ENCODE measurements around the gene MMP10. TPM values are rescaled to one million over a fixed set of nuclear protein-coding genes. Genes with fewer than 3 reads are reported as not detected.

MMP10 gene
- total and polyA plus RNA-seq, 2 of the 8 experiments (the other 6 are each of a cell fraction or from before 2014, with no cell fraction given): 0.03 to 0.17 TPM

GRCh38 chr11:102751673-102752072 lies 28.8 kb downstream of the MMP10 start:
- H3K36me3 ChIP-seq (ENCODE audit: control insufficient read depth in 2 of 4, insufficient read depth in 4 of 4, low read length in 3 of 4): peaks cover 0 to 5% (median 0%) of the 10 kb centered on the region in 4 experiments; a peak in 3 of 8 replicates
- H3K79me1 ChIP-seq (ENCODE audit: low read depth, low read length): no peaks in the 10 kb centered on the region
- no peak overlapping the region for H3K18ac ChIP-seq (ENCODE audit: extremely low read depth, low read length)
- no peak overlapping the region for H2BK5ac ChIP-seq (ENCODE audit: low read depth, low read length)
- H3K9ac ChIP-seq (replicated peaks in 1 of 4; ENCODE audit: extremely low read depth in 1 of 4, low read depth in 3 of 4, low read length in 3 of 4): no peak overlapping the region
- no peak overlapping the region for H2BK15ac ChIP-seq (ENCODE audit: low read length)
- H3K4me3 ChIP-seq (ENCODE audit: extremely low read depth in 1 of 4, insufficient read depth in 2 of 4, low read depth in 3 of 4, low read length in 4 of 4): no peak overlapping the region
- POLR2A ChIA-PET (ENCODE audit: partially characterized antibody): no interaction called here
- CTCF ChIA-PET (ENCODE audit: partially characterized antibody): no interaction called here
- no peaks in the 10 kb centered on the region for H3K9me3 ChIP-seq (ENCODE audit: insufficient read depth in 2 of 2, low read depth in 1 of 2, low read length in 1 of 2)
- no peak overlapping the region for H2BK20ac ChIP-seq (ENCODE audit: low read length)
- H3K56ac ChIP-seq (replicated peaks; ENCODE audit: insufficient read length, low read depth, low read length): no peak overlapping the region
- peaks cover 0 to 5% (median 4%) of the 10 kb centered on the region in 4 experiments; a peak in 4 of 7 replicates for H3K4me1 ChIP-seq (replicated peaks in 1 of 4; ENCODE audit: control insufficient read depth in 3 of 4, insufficient read depth in 4 of 4, low read length in 3 of 4)
- no peak overlapping the region for H3K14ac ChIP-seq (ENCODE audit: insufficient read length)
- no peaks in the 10 kb centered on the region for H4K20me1 ChIP-seq (replicated peaks in 1 of 2; ENCODE audit: control insufficient read depth in 1 of 2, insufficient read depth in 2 of 2, low read length in 2 of 2)
- no peak overlapping the region for H2BK12ac ChIP-seq (ENCODE audit: low read depth, low read length)
- H4K8ac ChIP-seq (ENCODE audit: extremely low read depth, insufficient read depth, low read length): no peak overlapping the region
- H4K5ac ChIP-seq (ENCODE audit: insufficient read length, low read depth, low read length): no peak overlapping the region
- no peaks in the 10 kb centered on the region for H3K79me2 ChIP-seq (ENCODE audit: control insufficient read depth in 1 of 2, insufficient read depth in 2 of 2, low read length in 2 of 2)
- no peak overlapping the region for H2BK120ac ChIP-seq (replicated peaks; ENCODE audit: low read depth, low read length)
- no peak overlapping the region for H3K23ac ChIP-seq (ENCODE audit: insufficient read length)
- DNase-seq (ENCODE audit: low read depth in 1 of 2, low spot score in 2 of 2) (no peak), FAIRE-seq (no peak)
- no peak overlapping the region for H3K4ac ChIP-seq (replicated peaks; ENCODE audit: insufficient read length, low read depth, low read length)
- no peaks in the 10 kb centered on the region for H3K27me3 ChIP-seq (replicated peaks in 1 of 4; ENCODE audit: control insufficient read depth in 3 of 4, extremely low read depth in 1 of 4, insufficient read depth in 3 of 4, low read length in 3 of 4)
- H3K23me2 ChIP-seq (ENCODE audit: low read depth, low read length): no peaks in the 10 kb centered on the region
- H2AK5ac ChIP-seq (ENCODE audit: low read depth, low read length): no peak overlapping the region
- H3K27ac ChIP-seq (ENCODE audit: low read depth, low read length): no peak overlapping the region
- peak overlapping the region; percentile 82; the same call in 1 of the 2 replicates for H2AFZ ChIP-seq (ENCODE audit: low read length)
- H3K4me2 ChIP-seq (ENCODE audit: insufficient read depth in 1 of 2, low read depth in 2 of 2, low read length in 2 of 2): 0 out of 4 replicates have a peak overlapping the region, but pooled peaks of 1 of the 2 experiments have one; percentile 1
- no peak overlapping the region for H4K91ac ChIP-seq (replicated peaks; ENCODE audit: insufficient read length, low read length)
- TF ChIP-seq E2F6 (IDR thresholded peaks at IDR 0.05): no peak
- TF ChIP-seq HDAC6 (IDR thresholded peaks at IDR 0.05; ENCODE audit: low read depth, low read length): no peak
- no peak for TF ChIP-seq SP4 (IDR thresholded peaks at IDR 0.05; ENCODE audit: low read length)
- TF ChIP-seq NRF1 (IDR thresholded peaks at IDR 0.05; ENCODE audit: low read depth, low read length): no peak
- TF ChIP-seq, protein P1, sequence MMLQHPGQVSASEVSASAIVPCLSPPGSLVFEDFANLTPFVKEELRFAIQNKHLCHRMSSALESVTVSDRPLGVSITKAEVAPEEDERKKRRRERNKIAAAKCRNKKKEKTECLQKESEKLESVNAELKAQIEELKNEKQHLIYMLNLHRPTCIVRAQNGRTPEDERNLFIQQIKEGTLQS (IDR thresholded peaks at IDR 0.05; ENCODE audit: insufficient read depth, low read depth, low read length): no peak
- TF ChIP-seq RAD21 (IDR thresholded peaks at IDR 0.05 in 1 of 2, conservative IDR thresholded peaks at IDR 0.05 in 1 of 2; ENCODE audit: low read depth in 2 of 2, low read length in 2 of 2): no peak
- no peak for TF ChIP-seq SAP30 (IDR thresholded peaks at IDR 0.05; ENCODE audit: insufficient read depth, insufficient replicate concordance, low read length)
- TF ChIP-seq POLR2A (IDR thresholded peaks at IDR 0.05; ENCODE audit: control extremely low read depth in 1 of 2, low read depth in 2 of 2, low read length in 2 of 2): no peak
- TF ChIP-seq RNF2 (IDR thresholded peaks at IDR 0.05; ENCODE audit: borderline replicate concordance, low read depth, low read length, missing control alignments, poor library complexity, severe bottlenecking): no peak
- TF ChIP-seq BRCA1 (IDR thresholded peaks at IDR 0.05; ENCODE audit: low read depth, low read length): no peak
- TF ChIP-seq SIRT6 (IDR thresholded peaks at IDR 0.05; ENCODE audit: low read length): no peak
- TF ChIP-seq GABPA (IDR thresholded peaks at IDR 0.05; ENCODE audit: borderline replicate concordance, insufficient read depth, low read length): no peak
- TF ChIP-seq TAF1 (IDR thresholded peaks at IDR 0.05; ENCODE audit: low read depth, low read length): no peak
- no peak for TF ChIP-seq YY1 (IDR thresholded peaks at IDR 0.05; ENCODE audit: low read depth, low read length)
